ENCODE measurements around the gene TBX1.
A peak's percentile ranks its signal among the peaks of the same experiment; 100 is the strongest.

Gene TBX1

DNA sequence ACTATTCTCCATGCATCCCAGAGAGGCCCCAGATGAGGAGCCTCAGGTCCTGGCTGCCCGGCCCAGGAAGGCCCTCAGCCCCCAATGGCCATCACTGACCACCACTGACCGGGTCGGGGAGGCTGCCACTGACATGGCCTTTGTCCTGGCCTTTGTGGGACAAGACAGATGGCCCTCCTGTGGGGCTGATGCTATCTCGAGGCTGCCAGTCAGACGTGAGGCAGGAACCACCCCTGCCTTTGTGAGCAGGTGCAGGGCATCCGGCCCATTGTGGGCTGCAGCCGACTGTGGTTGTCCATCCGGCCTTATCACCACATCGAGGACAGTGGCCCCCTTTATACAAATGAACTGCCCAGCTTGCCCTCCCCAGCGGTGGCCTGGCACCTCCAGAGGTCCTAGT, 31.7 kb upstream of the TBX1 start:
- no peak for DNase-seq (ENCODE audit: low spot score)
- TF ChIP-seq, protein P1, sequence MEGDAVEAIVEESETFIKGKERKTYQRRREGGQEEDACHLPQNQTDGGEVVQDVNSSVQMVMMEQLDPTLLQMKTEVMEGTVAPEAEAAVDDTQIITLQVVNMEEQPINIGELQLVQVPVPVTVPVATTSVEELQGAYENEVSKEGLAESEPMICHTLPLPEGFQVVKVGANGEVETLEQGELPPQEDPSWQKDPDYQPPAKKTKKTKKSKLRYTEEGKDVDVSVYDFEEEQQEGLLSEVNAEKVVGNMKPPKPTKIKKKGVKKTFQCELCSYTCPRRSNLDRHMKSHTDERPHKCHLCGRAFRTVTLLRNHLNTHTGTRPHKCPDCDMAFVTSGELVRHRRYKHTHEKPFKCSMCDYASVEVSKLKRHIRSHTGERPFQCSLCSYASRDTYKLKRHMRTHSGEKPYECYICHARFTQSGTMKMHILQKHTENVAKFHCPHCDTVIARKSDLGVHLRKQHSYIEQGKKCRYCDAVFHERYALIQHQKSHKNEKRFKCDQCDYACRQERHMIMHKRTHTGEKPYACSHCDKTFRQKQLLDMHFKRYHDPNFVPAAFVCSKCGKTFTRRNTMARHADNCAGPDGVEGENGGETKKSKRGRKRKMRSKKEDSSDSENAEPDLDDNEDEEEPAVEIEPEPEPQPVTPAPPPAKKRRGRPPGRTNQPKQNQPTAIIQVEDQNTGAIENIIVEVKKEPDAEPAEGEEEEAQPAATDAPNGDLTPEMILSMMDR (IDR thresholded peaks at IDR 0.05; ENCODE audit: extremely low read depth, insufficient read depth, missing control alignments), result no peak
- in situ Hi-C loops (cut with MboI; ENCODE audit: low pct_unique_long_range_greater_than_20kb, low sequenced_read_pairs, unreplicated experiment), result no loop called here

DNA sequence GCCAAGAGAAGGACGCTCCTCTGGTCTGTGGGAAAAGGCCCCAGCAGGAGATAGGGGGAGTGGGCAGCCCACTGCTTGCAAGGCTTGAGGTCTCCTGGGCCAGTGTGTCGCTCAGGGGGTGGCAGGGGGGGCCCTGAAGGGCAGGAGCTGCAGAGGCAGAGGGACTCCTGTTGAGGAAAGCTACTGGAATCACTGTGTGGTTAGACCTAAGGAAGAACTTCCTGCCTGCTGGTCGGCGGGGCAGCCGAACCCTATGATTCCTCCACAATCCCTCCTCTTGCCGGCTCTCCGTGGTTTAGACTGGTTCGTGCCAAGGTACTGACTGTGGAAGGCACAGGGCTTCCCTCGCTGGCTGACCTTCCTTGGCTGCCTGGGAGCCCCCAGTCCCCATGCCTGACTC, 31.1 kb upstream of the TBX1 start:
- DNase-seq (ENCODE audit: low spot score), result no peak
- in situ Hi-C loops (cut with MboI; ENCODE audit: low pct_unique_long_range_greater_than_20kb, low sequenced_read_pairs, unreplicated experiment), result no loop called here
- TF ChIP-seq, protein P1 (IDR thresholded peaks at IDR 0.05; ENCODE audit: extremely low read depth, insufficient read depth, missing control alignments), result no peak

DNA sequence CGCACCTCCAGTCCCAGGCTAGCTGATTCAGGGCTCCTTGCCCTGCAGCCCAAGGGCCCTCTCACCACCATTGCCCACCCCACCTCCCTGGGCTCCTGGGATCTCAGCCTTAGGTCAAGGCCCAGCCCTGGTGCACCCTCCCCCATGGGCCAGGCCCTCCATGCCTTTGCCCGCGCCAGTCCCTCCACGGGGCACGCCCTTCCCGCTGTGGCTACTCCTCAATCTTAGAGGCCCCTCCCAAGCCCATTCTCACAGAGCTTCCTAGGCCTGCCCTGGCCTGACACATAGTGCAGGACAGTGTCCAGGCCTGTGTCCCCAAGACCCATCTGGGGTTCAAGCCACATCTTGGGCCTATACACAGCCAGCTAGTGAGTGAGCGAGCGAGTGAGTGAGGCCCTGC, 30.4 kb upstream of the TBX1 start:
- TF ChIP-seq, protein P1 (IDR thresholded peaks at IDR 0.05; ENCODE audit: extremely low read depth, insufficient read depth, missing control alignments), result no peak
- DNase-seq (ENCODE audit: low spot score), result no peak
- in situ Hi-C loops (cut with MboI; ENCODE audit: low pct_unique_long_range_greater_than_20kb, low sequenced_read_pairs, unreplicated experiment), result no loop called here

DNA sequence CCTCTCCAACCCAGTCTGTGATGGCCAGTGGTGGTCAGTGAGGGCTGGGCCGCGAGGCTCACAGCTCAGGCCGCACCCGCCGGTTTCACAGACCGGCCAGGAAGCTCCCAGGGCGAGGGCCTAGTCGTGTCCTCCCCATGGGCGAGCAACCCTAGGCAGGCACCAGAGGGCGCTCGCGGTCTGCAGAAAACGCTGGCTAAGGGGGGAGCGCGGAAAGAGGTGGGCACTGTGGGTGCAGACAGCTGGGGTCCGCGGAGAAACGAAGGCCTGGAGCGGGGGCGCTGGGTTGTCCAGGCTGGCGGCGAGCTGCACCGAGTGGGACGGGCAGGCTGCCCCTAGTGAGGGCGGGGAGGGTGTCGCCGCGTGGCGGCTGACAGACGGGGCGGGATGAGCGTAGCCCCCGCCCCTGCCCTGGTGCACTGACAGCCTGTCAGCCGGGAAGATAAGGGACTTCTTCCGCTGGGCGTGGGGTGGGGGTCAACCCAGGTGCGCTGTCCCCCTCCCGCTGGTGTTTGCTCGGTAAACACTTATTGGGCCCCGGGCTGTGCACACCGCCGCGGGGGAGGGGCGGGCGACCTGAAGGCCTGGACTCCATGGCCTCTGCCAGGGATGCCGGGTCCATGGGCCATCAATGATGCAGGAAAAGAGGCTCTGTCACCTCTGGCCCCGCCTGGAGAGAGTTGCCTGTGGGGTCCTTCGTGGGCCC, 29.8 kb upstream of the TBX1 start:
- TF ChIP-seq, protein P1 (IDR thresholded peaks at IDR 0.05; ENCODE audit: extremely low read depth, insufficient read depth, missing control alignments), result peak; percentile 99
- peak; percentile 92 for DNase-seq (ENCODE audit: low spot score)
- in situ Hi-C loops (cut with MboI; ENCODE audit: low pct_unique_long_range_greater_than_20kb, low sequenced_read_pairs, unreplicated experiment), result no loop called here

DNA sequence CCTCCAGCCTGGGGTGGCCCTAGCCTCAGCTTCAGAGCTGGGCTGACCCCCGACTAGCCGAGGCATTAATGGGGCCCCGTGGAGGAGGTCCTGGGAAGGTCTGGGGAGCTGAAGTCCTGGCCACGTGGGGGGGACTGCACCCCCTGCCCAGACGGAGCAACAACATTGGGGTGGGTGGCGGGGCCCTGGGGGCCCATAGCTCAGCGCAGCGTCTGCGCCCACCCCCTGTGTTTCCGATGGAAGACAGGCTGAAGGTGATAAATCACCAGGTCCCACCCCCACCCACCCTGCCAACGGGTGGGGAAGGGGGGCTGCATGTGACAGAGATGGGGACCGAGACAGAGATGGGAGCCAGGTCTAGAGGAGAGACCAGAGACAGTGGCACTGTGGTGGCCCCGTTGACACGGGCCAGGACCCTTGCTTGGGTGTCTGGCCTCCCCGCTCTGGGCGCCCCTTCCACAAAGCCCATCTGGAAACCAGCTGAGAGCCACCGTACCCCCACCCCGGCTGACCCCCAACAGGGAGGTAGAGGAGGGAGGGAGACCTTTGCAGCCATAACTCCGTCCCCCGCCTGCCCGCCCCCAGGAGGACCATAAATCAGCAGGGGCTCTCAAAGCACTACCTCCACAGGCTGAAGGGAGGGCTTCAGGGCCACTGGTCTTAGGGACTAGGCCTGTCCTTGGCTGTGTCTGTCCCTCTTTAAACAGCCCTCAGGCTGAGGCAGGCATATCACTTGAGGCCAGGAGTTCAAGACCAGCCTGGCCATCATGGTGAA, 29.0 kb upstream of the TBX1 start:
- in situ Hi-C loops (cut with MboI; ENCODE audit: low pct_unique_long_range_greater_than_20kb, low sequenced_read_pairs, unreplicated experiment), result no loop called here
- TF ChIP-seq, protein P1 (IDR thresholded peaks at IDR 0.05; ENCODE audit: extremely low read depth, insufficient read depth, missing control alignments), result no peak
- DNase-seq (ENCODE audit: low spot score), result no peak

DNA sequence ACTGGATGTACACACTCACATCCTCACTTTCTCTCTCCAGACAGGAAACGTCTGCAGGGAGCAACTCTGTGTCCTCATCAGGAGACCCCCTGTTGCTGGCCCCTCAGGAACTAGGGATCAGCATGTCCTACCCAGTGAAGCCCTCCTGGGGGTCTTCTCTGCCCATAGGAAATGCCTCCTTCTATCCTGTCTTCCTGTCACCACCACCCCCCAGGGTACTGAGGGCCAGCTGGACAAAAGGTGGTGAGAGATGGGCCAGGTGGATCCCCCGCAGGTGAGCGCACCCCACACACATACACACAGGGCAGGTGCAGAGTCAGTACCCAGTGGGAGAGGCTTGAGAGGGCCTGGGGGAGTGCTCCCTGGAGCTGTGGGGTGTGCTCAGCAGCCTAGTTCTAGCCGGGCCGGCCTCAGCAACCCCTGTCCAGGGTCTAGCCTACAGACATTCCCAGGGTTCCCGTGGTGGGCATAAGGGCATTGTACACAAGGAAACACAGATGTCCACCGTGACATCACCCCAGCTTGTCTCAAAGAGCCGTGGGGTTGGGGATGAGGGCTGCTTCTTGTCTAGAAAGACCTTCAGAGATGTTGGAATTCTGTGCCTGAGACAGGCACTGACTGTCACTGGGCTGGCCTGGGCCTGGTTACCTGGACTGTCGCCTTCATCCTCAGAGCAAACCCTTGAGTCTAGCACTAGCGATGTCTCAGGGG, 28.0 kb upstream of the TBX1 start:
- in situ Hi-C loops (cut with MboI; ENCODE audit: low pct_unique_long_range_greater_than_20kb, low sequenced_read_pairs, unreplicated experiment), result no loop called here
- TF ChIP-seq, protein P1 (IDR thresholded peaks at IDR 0.05; ENCODE audit: extremely low read depth, insufficient read depth, missing control alignments), result no peak
- no peak for DNase-seq (ENCODE audit: low spot score)

Data from GM13977 (cell line).